GM19351 (cell line): ENCODE data around the gene CPEB1.

ENCODE experiments used
- ATAC-seq: cut with Tn5 transposase; IDR thresholded peaks from one replicate; pipeline ENCODE4 v1.9.1; 2021; ENCODE audit warnings: mild to moderate bottlenecking, moderate library complexity; ENCODE audit not compliant: unreplicated experiment

CPEB1 gene

GRCh38 chr15:82595766-82596165 is 51.4 kb downstream of the CPEB1 start:
- no peak for ATAC-seq

- ATAC-seq, result no peak
Observed at GRCh38 chr15:82595203-82595602, 52.0 kb downstream of the CPEB1 start.

- no peak for ATAC-seq
Observed at GRCh38 chr15:82587805-82588204, 59.4 kb downstream of the CPEB1 start.

- ATAC-seq, result no peak
Observed at GRCh38 chr15:82585072-82585471, 62.1 kb downstream of the CPEB1 start.

- no peak for ATAC-seq
Observed at GRCh38 chr15:82580713-82581112, 66.5 kb downstream of the CPEB1 start.

- no peak for ATAC-seq
Observed at GRCh38 chr15:82575335-82575734, 71.8 kb downstream of the CPEB1 start.

- ATAC-seq, result no peak
Observed at GRCh38 chr15:82572986-82573385, 74.2 kb downstream of the CPEB1 start.

GRCh38 chr15:82572311-82572710 is 74.9 kb downstream of the CPEB1 start:
- ATAC-seq, result no peak

- no peak for ATAC-seq
Observed at GRCh38 chr15:82571722-82572222, 75.4 kb downstream of the CPEB1 start.

- ATAC-seq, result no peak
Observed at GRCh38 chr15:82570721-82571508, 76.2 kb downstream of the CPEB1 start.

- no peak for ATAC-seq
Observed at GRCh38 chr15:82569834-82570233, 77.3 kb downstream of the CPEB1 start.

GRCh38 chr15:82568986-82569385 is 78.2 kb downstream of the CPEB1 start:
- ATAC-seq, result no peak

GRCh38 chr15:82567661-82568060 is 79.5 kb downstream of the CPEB1 start:
- no peak for ATAC-seq

GRCh38 chr15:82566690-82567089 is 80.5 kb downstream of the CPEB1 start:
- ATAC-seq, result no peak

GRCh38 chr15:82558502-82558901 is 88.7 kb downstream of the CPEB1 start:
- no peak for ATAC-seq

GRCh38 chr15:82556315-82557035 is 90.7 kb downstream of the CPEB1 start:
- ATAC-seq, result no peak

GRCh38 chr15:82554849-82555248 is 92.3 kb downstream of the CPEB1 start:
- ATAC-seq, result no peak

- ATAC-seq, result no peak
Observed at GRCh38 chr15:82554351-82554750, 92.8 kb downstream of the CPEB1 start.

GRCh38 chr15:82553846-82554245 is 93.3 kb downstream of the CPEB1 start:
- no peak for ATAC-seq

- no peak for ATAC-seq
Observed at GRCh38 chr15:82552861-82553260, 94.3 kb downstream of the CPEB1 start.

- ATAC-seq, result peak; percentile 51
Observed at GRCh38 chr15:82551646-82552247, 95.4 kb downstream of the CPEB1 start.

GRCh38 chr15:82549199-82549665 is 97.9 kb downstream of the CPEB1 start:
- ATAC-seq, result no peak
